Epithelial cell of prostate (primary cell): ENCODE data around the gene RMDN3.
A peak's percentile ranks its signal among the peaks of the same experiment; 100 is the strongest.

Experiments used
- DNase-seq: peaks from one replicate; pipeline ENCODE4 v3.0.0-alpha.2; 2011; ENCODE audit warnings: low read depth, low spot score
- H3K27ac ChIP-seq: fragments of 450-650 bp; 2 replicates; pipeline ENCODE4 v1.5.1; 2017; ENCODE audit warnings: mild to moderate bottlenecking

RMDN3 gene

GRCh38 chr15:40773902-40774301 is 18.8 kb upstream of the RMDN3 start:
- no peak overlapping the region for H3K27ac ChIP-seq
- no peak for DNase-seq

GRCh38 chr15:40773496-40773895 is 18.4 kb upstream of the RMDN3 start:
- no peak overlapping the region for H3K27ac ChIP-seq
- no peak for DNase-seq

DNA sequence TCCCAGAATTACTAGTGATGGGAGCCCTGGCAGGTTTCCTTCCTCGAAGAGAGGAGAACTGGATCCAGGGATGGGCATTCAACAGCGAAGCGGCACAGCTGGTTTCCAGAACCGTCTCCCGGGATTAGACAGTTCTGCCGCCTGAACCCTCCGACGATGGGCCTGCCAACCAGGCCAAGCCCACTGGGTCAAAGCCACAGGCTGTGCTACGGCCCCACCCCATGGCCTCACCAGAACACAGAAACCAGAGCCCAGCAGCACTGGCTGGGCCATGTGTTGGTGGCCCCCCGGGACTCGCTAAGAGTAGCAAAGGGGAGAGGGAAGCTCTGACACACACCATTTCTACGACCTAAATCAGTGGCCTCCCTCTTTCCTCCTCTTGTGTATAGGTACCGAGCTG is 17.0 kb upstream of the RMDN3 start:
- H3K27ac ChIP-seq = no peak overlapping the region
- DNase-seq = no peak

- no peak for DNase-seq
- H3K27ac ChIP-seq = peak overlapping the region; percentile 93
Observed at GRCh38 chr15:40771242-40771641, 16.2 kb upstream of the RMDN3 start.

- peak overlapping the region; percentile 93 for H3K27ac ChIP-seq
- DNase-seq = no peak
Observed at GRCh38 chr15:40770147-40770721, 15.2 kb upstream of the RMDN3 start.

- peak within 1 kb of the TSS; percentile 93 for H3K27ac ChIP-seq
- DNase-seq = no peak
Observed at GRCh38 chr15:40769274-40770146, 14.5 kb upstream of the RMDN3 start, which contains the start of gene C15orf62. Gene C15orf62, plus strand, starts transcription at chr15:40769980. Its CDS starts 516 bp downstream, at chr15:40770496.

GRCh38 chr15:40768521-40769273 is 13.6 kb upstream of the RMDN3 start:
- peak overlapping the region; percentile 93 for H3K27ac ChIP-seq
- DNase-seq = no peak

DNA sequence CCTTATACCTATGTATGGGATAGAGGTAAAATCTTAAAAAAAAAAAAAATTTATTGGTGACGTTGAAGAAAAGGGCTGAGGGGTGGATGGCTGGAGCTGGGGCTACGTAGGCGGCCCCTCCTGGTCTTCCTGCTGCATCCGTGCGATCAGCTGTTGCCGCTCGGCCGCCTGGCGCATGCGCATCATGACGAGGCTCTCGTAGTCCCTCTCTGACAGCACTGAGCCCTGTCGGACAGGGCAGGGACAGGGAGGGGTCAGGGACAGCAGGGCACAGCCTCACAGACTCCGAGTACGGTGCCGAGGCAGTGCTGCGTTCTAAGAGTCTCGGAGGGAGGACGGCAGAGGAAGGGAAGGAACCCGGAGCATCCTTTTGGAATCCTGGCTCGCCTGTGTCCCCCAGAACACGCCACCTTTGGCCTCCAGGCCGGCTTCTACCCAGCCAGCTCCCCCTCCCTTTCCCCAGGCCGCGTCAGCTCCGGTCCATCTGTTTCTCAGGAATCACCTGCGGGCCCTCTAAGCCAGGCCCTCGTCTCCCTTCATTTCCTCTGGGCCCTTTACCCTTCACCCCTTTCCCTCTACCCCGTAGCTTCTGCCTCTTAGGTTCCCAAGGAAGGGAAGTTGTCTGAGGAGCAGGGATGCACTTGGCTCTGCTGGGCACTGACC is 12.9 kb upstream of the RMDN3 start:
- peak overlapping the region; percentile 93 for H3K27ac ChIP-seq
- no peak for DNase-seq

DNA sequence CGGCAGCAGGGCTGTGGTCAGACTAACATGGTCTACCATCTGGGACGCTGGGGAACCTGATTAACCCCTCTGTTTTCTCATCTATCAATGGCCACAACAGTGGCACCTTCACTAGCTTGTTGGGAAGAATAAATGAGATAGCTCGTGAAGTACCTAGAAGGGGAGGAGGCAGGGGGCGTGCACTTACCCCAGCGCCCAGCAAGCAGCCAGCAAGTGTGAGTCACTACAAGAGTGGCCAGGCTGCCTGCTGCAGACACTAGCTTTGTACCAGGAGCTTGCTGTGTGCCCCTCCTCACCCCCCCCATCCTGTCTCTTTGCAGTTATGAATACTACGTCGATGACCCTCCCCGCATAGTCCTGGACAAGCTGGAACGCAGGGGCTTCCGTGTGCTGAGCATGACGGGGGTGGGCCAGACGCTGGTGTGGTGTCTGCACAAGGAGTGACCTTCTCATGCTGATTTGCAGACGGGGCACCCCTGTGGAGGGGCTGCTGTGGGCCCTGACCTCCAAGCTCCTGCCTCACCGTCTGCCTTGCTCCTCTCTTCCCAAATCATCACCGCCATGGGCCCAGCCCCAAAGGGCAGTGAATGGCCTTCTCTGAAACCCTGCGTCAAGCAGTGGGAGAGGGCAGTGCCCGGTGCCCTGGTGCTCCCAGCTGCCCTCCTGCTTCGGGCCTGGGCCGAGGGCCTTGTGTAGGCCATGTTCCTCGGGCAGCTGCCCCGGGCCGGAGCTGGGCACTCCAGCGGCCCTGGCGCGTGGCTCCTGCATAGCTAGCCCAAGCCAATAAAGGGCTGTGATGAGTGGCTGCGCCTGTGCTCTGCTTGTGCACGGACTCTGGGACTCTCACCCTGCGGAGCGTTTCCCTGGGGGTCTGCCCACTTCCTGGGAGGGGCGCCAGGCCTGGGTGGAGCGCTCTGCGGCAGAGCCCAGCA is 12.1 kb upstream of the RMDN3 start:
- peak overlapping the region; percentile 47 for H3K27ac ChIP-seq
- DNase-seq = no peak

- peak overlapping the region; percentile 47 for H3K27ac ChIP-seq
- no peak for DNase-seq
Observed at GRCh38 chr15:40766194-40766815, 11.3 kb upstream of the RMDN3 start.

GRCh38 chr15:40764629-40765103 is 9.6 kb upstream of the RMDN3 start:
- DNase-seq = no peak
- peak overlapping the region; percentile 47 for H3K27ac ChIP-seq

DNA sequence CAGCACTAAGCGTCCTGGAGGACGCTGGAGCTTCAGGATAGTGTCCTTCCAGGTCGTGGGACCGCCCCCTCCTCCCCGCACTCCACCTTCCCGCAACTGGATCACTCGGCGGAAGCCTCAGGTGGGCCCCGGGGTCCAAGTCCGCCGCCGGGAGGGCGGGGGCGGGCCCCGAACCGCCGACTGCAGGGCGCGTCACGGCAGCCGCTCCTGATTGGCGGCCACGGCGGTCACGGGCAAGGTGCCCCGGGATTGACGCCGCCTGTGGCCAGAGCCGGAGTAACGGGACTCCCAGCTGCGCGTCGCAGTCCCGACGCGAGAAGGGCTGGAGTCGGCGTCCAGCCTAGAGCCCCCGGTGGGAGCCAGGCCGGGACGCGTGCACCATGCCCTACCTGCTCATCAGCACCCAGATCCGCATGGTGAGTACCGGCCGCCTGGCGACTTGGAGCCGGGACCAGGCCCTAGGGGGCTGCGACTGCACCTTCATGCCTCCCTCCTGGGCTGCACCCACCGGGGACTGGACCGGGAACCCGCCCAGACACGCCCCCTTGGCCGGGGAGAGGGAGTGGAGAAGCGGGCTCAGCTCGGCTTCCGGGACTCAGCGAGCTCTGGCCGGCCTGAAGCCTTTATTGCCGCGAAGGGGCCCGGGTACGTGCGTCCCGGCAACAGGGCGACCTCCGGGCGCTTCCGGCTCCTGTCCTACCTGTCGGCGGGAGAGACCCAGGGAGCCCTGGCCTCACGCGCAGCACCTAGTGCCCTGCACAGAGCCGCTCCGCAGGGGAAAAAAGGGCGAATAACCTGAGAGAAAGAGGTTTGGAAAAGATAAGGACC is 9.0 kb upstream of the RMDN3 start, which contains the start of gene GCHFR:
Gene GCHFR, plus strand, starts transcription at position 268 of the 828 bp plus-strand sequence. Its CDS starts 113 bp downstream, at position 381.
- peak within 1 kb of the TSS; percentile 47 for H3K27ac ChIP-seq
- no peak for DNase-seq

GRCh38 chr15:40762919-40763800 is 8.1 kb upstream of the RMDN3 start:
- no peak for DNase-seq
- peak overlapping the region; percentile 47 for H3K27ac ChIP-seq

DNA sequence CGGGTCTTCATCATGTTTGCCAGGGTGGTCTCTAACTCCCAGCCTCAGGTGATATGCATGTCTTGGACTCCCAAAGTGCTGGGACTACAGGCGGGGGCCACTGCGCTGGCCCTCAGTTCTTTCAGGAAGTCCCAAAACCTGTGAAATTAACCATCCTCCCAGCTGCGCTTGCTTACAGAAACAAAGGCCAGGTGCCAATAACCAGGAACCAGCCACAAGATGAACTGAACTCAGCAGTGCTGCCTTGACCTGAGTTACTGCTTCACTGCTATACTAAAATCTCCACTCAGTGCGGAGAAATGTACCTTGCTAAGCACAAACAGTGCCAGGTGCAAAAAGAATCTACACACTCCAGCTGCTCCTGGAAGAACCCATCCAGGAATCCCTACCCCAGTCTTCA is 4.9 kb upstream of the RMDN3 start:
- DNase-seq = no peak
- no peak overlapping the region for H3K27ac ChIP-seq

DNA sequence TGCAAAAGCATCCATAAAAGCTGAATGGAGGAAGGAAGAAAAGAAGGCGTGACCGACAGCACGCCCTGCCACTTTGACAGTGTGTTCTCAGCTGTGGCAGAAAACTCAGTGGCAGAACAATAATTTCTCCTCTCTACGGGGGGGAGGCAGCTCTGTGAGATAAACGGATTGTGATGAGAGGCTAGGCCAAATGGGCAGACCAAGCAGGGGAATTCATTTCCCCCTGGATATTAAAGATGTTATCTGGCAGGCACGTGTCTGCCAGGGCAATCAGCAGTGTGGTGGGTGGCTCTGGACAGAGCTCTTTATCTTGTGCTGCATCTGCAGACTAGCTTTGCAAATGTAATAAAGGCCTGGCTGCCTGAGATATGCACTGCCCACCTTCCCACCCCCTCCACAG is 1.9 kb upstream of the RMDN3 start:
- no peak for DNase-seq
- H3K27ac ChIP-seq = no peak overlapping the region

DNA sequence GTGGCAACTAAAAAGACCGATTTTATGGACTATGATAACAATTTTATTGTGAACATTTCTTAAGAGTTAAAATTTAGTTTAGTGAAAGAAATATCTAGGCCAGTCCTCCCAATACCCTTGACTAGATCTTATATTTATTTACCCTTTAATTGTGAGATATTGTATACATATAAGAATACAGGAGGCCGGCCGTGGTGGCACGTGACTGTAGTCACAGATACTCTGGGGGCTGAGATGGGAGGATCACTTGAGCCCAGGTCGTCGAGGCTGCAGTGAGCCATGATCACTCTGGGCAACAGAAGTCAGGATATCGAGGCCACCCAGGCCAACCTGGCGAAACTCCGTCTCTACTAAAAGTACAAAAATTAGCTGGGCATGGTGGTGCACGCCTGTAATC is 756 bp upstream of the RMDN3 start:
- no peak for DNase-seq
- peak overlapping the region; percentile 50 for H3K27ac ChIP-seq

- DNase-seq = no peak
- peak overlapping the region; percentile 50 for H3K27ac ChIP-seq
Observed at GRCh38 chr15:40754574-40754882, 526 bp downstream of the RMDN3 start.
